ENCODE data around the gene HES4.
"Not testable (repeated sequence)": the region's sequence is repeated elsewhere in the genome, so short reads cannot be mapped to it uniquely, and the experiment has no call there.

Gene HES4

GRCh38 chr1:978835-979743 lies 20.8 kb downstream of the HES4 start:
- DNase-seq (ENCODE audit: low read depth in 2 of 2), result no peak

- no peak for DNase-seq (ENCODE audit: low read depth in 2 of 2)
Observed at GRCh38 chr1:978069-978834, 21.6 kb downstream of the HES4 start.

GRCh38 chr1:976791-977190 lies 23.1 kb downstream of the HES4 start:
- not testable (repeated sequence) for DNase-seq (ENCODE audit: low read depth in 2 of 2)

GRCh38 chr1:975896-976683 lies 23.8 kb downstream of the HES4 start:
- DNase-seq (ENCODE audit: low read depth in 2 of 2), result peak; percentile 43 to 48

- DNase-seq (ENCODE audit: low read depth in 2 of 2), result no peak
Observed at GRCh38 chr1:975365-975764, 24.5 kb downstream of the HES4 start.

GRCh38 chr1:974687-975328 lies 25.1 kb downstream of the HES4 start:
- no peak for DNase-seq (ENCODE audit: low read depth in 2 of 2)

- DNase-seq (ENCODE audit: low read depth in 2 of 2), result no peak
Observed at GRCh38 chr1:974293-974640, 25.6 kb downstream of the HES4 start.

GRCh38 chr1:973459-974292 lies 26.2 kb downstream of the HES4 start:
- no peak for DNase-seq (ENCODE audit: low read depth in 2 of 2)

- DNase-seq (ENCODE audit: low read depth in 2 of 2), result no peak
Observed at GRCh38 chr1:972726-973458, 27.0 kb downstream of the HES4 start.

GRCh38 chr1:971751-972506 lies 28.0 kb downstream of the HES4 start:
- DNase-seq (ENCODE audit: low read depth in 2 of 2), result no peak

GRCh38 chr1:970973-971730 lies 28.7 kb downstream of the HES4 start:
- no peak for DNase-seq (ENCODE audit: low read depth in 2 of 2)

GRCh38 chr1:970242-970972 lies 29.5 kb downstream of the HES4 start:
- no peak for DNase-seq (ENCODE audit: low read depth in 2 of 2)

GRCh38 chr1:969260-969855 lies 30.5 kb downstream of the HES4 start:
- DNase-seq (ENCODE audit: low read depth in 2 of 2), result no peak

- no peak for DNase-seq (ENCODE audit: low read depth in 2 of 2)
Observed at GRCh38 chr1:967466-968343, 32.2 kb downstream of the HES4 start.

- peak; percentile 76 to 81 for DNase-seq (ENCODE audit: low read depth in 2 of 2)
Observed at GRCh38 chr1:966704-967300, 33.1 kb downstream of the HES4 start.

- peak in 1 of 2 donors; percentile 34 for DNase-seq (ENCODE audit: low read depth in 2 of 2)
Observed at GRCh38 chr1:966135-966703, 33.7 kb downstream of the HES4 start, which contains the start of gene PLEKHN1. Gene PLEKHN1 (plus strand): TSS chr1:966482. CDS start chr1:966532, 50 bp downstream.

Data from stimulated activated CD8-positive, alpha-beta memory T cell treated with anti-CD3 and anti-CD28 coated beads, Interleukin-2, amount 100 ng/mL, for 48 hours (primary cell).